ENCODE data around the gene DIPK1A. TPM values are rescaled to one million over a fixed set of nuclear protein-coding genes. Genes with fewer than 3 reads are reported as not detected.

DIPK1A gene
- total RNA-seq, 1 donor from 2014 or later = 3.9 TPM

DNA sequence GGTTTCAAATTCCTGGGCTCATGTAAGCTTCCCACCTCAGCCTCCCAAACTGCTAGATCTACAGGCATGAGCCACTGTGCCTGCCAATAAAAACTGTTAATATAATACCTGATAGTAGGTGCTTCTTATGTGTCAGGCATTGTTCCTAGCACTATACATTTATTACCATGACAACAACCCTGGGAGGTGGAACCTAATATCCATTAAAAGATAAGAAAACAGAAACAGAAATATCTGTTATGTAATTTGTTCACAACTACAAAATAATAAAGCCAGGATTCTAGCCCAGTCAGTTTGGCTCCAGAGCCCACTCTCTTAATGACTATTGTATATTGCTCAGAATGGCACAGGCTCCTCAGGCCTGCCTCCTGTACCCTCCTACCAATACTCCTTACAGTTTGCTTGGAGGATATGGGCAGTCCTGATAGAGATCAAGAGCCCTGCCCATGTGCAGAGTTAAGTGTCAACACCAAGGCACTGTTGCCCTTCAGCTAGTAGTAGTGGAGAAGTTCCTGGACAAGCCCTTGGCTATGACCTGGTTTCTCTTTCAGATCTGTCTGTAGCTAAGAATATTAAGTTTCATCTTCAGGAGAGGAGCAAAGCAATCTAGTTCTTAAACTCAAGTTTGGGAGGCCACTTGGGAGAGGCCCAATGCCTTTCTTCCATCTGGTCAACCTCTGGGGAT lies 107.0 kb downstream of the DIPK1A start:
- Mint-ChIP-seq H3K36me3 (ENCODE audit: low read depth, unreplicated experiment) (no peaks in the 10 kb centered on the region), H3K27me3 (ENCODE audit: unreplicated experiment) (no peaks in the 10 kb centered on the region), H3K4me3 (ENCODE audit: unreplicated experiment) (no peak overlapping the region), H3K4me1 (ENCODE audit: unreplicated experiment) (no peaks in the 10 kb centered on the region), H3K9me3 (ENCODE audit: unreplicated experiment) (no peaks in the 10 kb centered on the region), H3K27ac (ENCODE audit: unreplicated experiment) (no peak overlapping the region)
- TF ChIP-seq, protein P1, sequence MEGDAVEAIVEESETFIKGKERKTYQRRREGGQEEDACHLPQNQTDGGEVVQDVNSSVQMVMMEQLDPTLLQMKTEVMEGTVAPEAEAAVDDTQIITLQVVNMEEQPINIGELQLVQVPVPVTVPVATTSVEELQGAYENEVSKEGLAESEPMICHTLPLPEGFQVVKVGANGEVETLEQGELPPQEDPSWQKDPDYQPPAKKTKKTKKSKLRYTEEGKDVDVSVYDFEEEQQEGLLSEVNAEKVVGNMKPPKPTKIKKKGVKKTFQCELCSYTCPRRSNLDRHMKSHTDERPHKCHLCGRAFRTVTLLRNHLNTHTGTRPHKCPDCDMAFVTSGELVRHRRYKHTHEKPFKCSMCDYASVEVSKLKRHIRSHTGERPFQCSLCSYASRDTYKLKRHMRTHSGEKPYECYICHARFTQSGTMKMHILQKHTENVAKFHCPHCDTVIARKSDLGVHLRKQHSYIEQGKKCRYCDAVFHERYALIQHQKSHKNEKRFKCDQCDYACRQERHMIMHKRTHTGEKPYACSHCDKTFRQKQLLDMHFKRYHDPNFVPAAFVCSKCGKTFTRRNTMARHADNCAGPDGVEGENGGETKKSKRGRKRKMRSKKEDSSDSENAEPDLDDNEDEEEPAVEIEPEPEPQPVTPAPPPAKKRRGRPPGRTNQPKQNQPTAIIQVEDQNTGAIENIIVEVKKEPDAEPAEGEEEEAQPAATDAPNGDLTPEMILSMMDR (IDR thresholded peaks at IDR 0.05; ENCODE audit: unreplicated experiment) = no peak
- DNase-seq (ENCODE audit: low spot score) = no peak

DNA sequence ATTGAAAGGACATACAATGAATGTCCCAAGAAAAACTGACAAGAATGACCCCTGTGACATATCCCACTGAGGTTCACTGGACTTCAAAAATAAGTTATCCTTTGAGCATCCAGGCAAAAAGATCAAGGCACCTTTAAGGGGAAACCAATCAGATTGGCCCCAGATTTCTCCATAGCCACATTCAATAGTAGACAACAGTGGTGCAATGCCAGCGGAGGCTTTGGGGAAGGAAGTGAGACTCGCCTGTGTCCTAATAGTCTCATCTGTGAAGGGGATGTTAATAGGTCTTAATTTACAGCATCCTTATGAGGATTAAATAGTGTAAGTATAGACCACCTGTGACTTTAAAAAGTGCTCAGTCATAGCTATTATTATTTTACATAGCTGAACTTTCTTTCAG lies 108.0 kb downstream of the DIPK1A start:
- no peaks in the 10 kb centered on the region for H3K4me1 Mint-ChIP-seq (ENCODE audit: unreplicated experiment)
- H3K36me3 Mint-ChIP-seq (ENCODE audit: low read depth, unreplicated experiment) = no peaks in the 10 kb centered on the region
- DNase-seq (ENCODE audit: low spot score) = no peak
- H3K4me3 Mint-ChIP-seq (ENCODE audit: unreplicated experiment) = no peak overlapping the region
- no peaks in the 10 kb centered on the region for H3K9me3 Mint-ChIP-seq (ENCODE audit: unreplicated experiment)
- no peak overlapping the region for H3K27ac Mint-ChIP-seq (ENCODE audit: unreplicated experiment)
- no peaks in the 10 kb centered on the region for H3K27me3 Mint-ChIP-seq (ENCODE audit: unreplicated experiment)
- TF ChIP-seq, protein P1 (IDR thresholded peaks at IDR 0.05; ENCODE audit: unreplicated experiment) = no peak

DNA sequence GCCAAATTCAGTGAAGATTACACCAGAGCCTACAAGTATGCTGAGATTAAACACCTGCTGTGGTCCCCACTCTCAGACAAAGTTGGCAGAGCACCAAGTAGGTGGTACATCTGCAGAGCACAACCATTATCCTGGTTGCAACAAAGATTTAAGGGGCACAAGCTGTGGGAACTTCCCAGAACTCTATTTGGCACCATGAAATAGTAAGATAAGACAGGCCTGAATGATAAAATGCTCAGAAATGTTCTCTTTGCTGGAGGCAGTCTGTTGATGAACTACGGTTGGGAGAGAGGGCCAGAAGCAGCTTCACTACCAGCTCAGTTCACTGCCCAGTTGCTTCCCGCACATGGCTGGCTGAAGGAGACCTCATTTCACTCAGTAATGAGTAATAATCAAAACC lies 109.5 kb downstream of the DIPK1A start:
- Mint-ChIP-seq H3K27ac (ENCODE audit: unreplicated experiment) (no peak overlapping the region), H3K36me3 (ENCODE audit: low read depth, unreplicated experiment) (no peaks in the 10 kb centered on the region), H3K4me3 (ENCODE audit: unreplicated experiment) (no peak overlapping the region), H3K9me3 (ENCODE audit: unreplicated experiment) (no peaks in the 10 kb centered on the region), H3K4me1 (ENCODE audit: unreplicated experiment) (no peaks in the 10 kb centered on the region), H3K27me3 (ENCODE audit: unreplicated experiment) (no peaks in the 10 kb centered on the region)
- TF ChIP-seq, protein P1 (IDR thresholded peaks at IDR 0.05; ENCODE audit: unreplicated experiment) = no peak
- no peak for DNase-seq (ENCODE audit: low spot score)

DNA sequence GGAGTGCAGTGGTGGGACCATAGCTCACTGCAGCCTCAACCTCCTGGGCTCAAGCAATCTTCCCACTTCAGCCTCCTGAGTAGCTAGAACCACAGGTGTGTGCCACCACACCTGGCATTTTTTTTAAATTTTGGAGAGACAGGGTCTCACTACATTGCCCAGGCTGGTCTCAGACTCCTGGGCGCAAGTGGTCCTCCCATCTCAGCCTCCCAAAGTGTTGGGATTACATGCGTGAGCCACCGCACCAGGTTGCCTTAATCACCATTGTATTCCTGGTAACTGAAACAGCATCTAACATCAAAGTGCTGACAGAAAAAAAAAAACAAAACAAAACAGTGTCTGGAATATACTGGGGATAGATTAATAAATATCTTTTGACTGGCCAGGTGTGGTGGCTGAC lies 111.2 kb downstream of the DIPK1A start:
- Mint-ChIP-seq H3K27ac (ENCODE audit: unreplicated experiment) (no peak overlapping the region), H3K4me1 (ENCODE audit: unreplicated experiment) (no peaks in the 10 kb centered on the region), H3K27me3 (ENCODE audit: unreplicated experiment) (no peaks in the 10 kb centered on the region), H3K36me3 (ENCODE audit: low read depth, unreplicated experiment) (no peaks in the 10 kb centered on the region), H3K9me3 (ENCODE audit: unreplicated experiment) (no peaks in the 10 kb centered on the region), H3K4me3 (ENCODE audit: unreplicated experiment) (no peak overlapping the region)
- TF ChIP-seq, protein P1 (IDR thresholded peaks at IDR 0.05; ENCODE audit: unreplicated experiment) = no peak
- DNase-seq (ENCODE audit: low spot score) = no peak

DNA sequence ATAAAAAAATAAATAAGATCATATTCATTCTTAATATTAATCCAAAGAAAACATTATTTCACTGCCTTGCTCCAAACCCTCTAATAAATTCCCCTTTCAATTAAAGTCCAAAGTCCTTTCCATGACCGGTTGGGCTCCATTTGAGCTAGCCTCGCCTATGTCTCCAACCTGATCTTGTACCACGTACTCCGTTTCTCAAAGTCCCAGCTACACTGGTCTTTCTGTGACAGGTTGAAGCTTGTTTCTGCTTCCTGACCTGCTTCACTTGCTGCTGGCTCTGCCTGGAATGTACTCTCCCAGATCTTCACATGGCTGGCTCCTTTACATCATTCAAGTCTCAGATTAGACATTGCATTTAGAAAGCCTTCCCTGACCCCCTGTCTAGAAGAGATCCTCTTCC lies 113.1 kb downstream of the DIPK1A start:
- Mint-ChIP-seq H3K36me3 (ENCODE audit: low read depth, unreplicated experiment) (no peaks in the 10 kb centered on the region), H3K27ac (ENCODE audit: unreplicated experiment) (no peak overlapping the region), H3K4me3 (ENCODE audit: unreplicated experiment) (no peak overlapping the region), H3K9me3 (ENCODE audit: unreplicated experiment) (no peaks in the 10 kb centered on the region), H3K4me1 (ENCODE audit: unreplicated experiment) (no peaks in the 10 kb centered on the region), H3K27me3 (ENCODE audit: unreplicated experiment) (no peaks in the 10 kb centered on the region)
- DNase-seq (ENCODE audit: low spot score) = no peak
- TF ChIP-seq, protein P1 (IDR thresholded peaks at IDR 0.05; ENCODE audit: unreplicated experiment) = no peak

Measured in endothelial cell (in vitro differentiated cells).